Central memory CD4-positive, alpha-beta T cell (primary cell): ENCODE measurements around the gene SLIT3.

Experiments used
- DNase-seq: peaks from one replicate; pipeline ENCODE4 v3.0.0; 2022

SLIT3 gene

GRCh38 chr5:169298193-169298592 is 2.7 kb downstream of the SLIT3 start:
- no peak for DNase-seq

- no peak for DNase-seq
These were observed 4.4 kb downstream of the SLIT3 start for GRCh38 chr5:169296419-169297143.

GRCh38 chr5:169295306-169295705 is 5.6 kb downstream of the SLIT3 start:
- DNase-seq = no peak

GRCh38 chr5:169294621-169295020 is 6.3 kb downstream of the SLIT3 start:
- DNase-seq = no peak

GRCh38 chr5:169291877-169292276 is 9.1 kb downstream of the SLIT3 start:
- DNase-seq = no peak

GRCh38 chr5:169290895-169291294 is 10.0 kb downstream of the SLIT3 start:
- no peak for DNase-seq

- no peak for DNase-seq
These were observed 11.4 kb downstream of the SLIT3 start for GRCh38 chr5:169289520-169289919.

- no peak for DNase-seq
These were observed 12.6 kb downstream of the SLIT3 start for GRCh38 chr5:169288066-169288930.

- no peak for DNase-seq
These were observed 13.4 kb downstream of the SLIT3 start for GRCh38 chr5:169287529-169287928.

- DNase-seq = no peak
These were observed 14.2 kb downstream of the SLIT3 start for GRCh38 chr5:169286572-169287300.

GRCh38 chr5:169283887-169284286 is 17.1 kb downstream of the SLIT3 start:
- no peak for DNase-seq

GRCh38 chr5:169281625-169282024 is 19.3 kb downstream of the SLIT3 start:
- no peak for DNase-seq

GRCh38 chr5:169280696-169281095 is 20.2 kb downstream of the SLIT3 start:
- no peak for DNase-seq

- no peak for DNase-seq
These were observed 20.7 kb downstream of the SLIT3 start for GRCh38 chr5:169280286-169280685.

GRCh38 chr5:169279125-169279524 is 21.8 kb downstream of the SLIT3 start:
- DNase-seq = no peak

GRCh38 chr5:169273881-169274280 is 27.1 kb downstream of the SLIT3 start:
- DNase-seq = no peak

GRCh38 chr5:169273451-169273850 is 27.5 kb downstream of the SLIT3 start:
- no peak for DNase-seq

GRCh38 chr5:169272731-169273427 is 28.1 kb downstream of the SLIT3 start:
- no peak for DNase-seq

- no peak for DNase-seq
These were observed 28.8 kb downstream of the SLIT3 start for GRCh38 chr5:169272111-169272510.

GRCh38 chr5:169270827-169271226 is 30.1 kb downstream of the SLIT3 start:
- DNase-seq = no peak

GRCh38 chr5:169268019-169268418 is 32.9 kb downstream of the SLIT3 start:
- no peak for DNase-seq

GRCh38 chr5:169265888-169266287 is 35.1 kb downstream of the SLIT3 start:
- no peak for DNase-seq

GRCh38 chr5:169263591-169263990 is 37.3 kb downstream of the SLIT3 start:
- no peak for DNase-seq
